GM12878 (cell line): ENCODE measurements around the gene COL7A1. TPM values are rescaled to one million over a fixed set of nuclear protein-coding genes. Genes with fewer than 3 reads are reported as not detected.
A peak's percentile ranks its signal among the peaks of the same experiment; 100 is the strongest.

Source experiments
- BACH1 ChIP-seq: fragments of 450-650 bp; IDR thresholded peaks from 2 replicates; pipeline ENCODE4 v1.6.1; 2017; ENCODE audit warnings: mild to moderate bottlenecking, borderline replicate concordance
- DPF2 ChIP-seq: fragments of 450-650 bp; IDR thresholded peaks from 2 replicates; pipeline ENCODE4 v1.6.1; 2017; ENCODE audit warnings: mild to moderate bottlenecking
- E4F1 ChIP-seq: fragments of 450-650 bp; IDR thresholded peaks from 2 replicates; pipeline ENCODE4 v1.6.1; 2018; ENCODE audit warnings: borderline replicate concordance, mild to moderate bottlenecking; ENCODE audit not compliant: partially characterized antibody
- ELK1 ChIP-seq: IDR thresholded peaks from 2 replicates; pipeline ENCODE4 v1.6.1; 2012; ENCODE audit warnings: low read depth, low read length, improper control_type of control experiment
- EP300 ChIP-seq, 2 experiments: fragments of 150-350 bp in 1 of 2; IDR thresholded peaks; 2 replicates each; pipeline ENCODE4 v1.6.1; 2011 to 2012; ENCODE audit warnings: low read depth in 2 of 2, low read length in 2 of 2, borderline replicate concordance in 1 of 2, improper control_type of control experiment in 1 of 2, inconsistent platforms in 1 of 2; ENCODE audit not compliant: control insufficient read depth in 1 of 2
- ESRRA ChIP-seq: IDR thresholded peaks from 2 replicates; pipeline ENCODE4 v1.6.1; 2012; ENCODE audit warnings: mild to moderate bottlenecking, low read length, improper control_type of control experiment
- IRF4 ChIP-seq: IDR thresholded peaks from 2 replicates; pipeline ENCODE4 v1.6.1; 2011; ENCODE audit warnings: low read depth, low read length
- NFYA ChIP-seq: IDR thresholded peaks from 2 replicates; pipeline ENCODE4 v1.6.1; 2011; ENCODE audit warnings: low read depth, mild to moderate bottlenecking, low read length, improper control_type of control experiment, borderline replicate concordance
- RAD21 ChIP-seq: IDR thresholded peaks from 2 replicates; pipeline ENCODE4 v1.6.1; 2011; ENCODE audit warnings: mild to moderate bottlenecking, low read depth, low read length, moderate library complexity; ENCODE audit not compliant: insufficient read depth
- SP1 ChIP-seq: IDR thresholded peaks from one replicate; pipeline ENCODE4 v1.6.1; 2011; ENCODE audit warnings: low read depth, low read length
- ZNF274 ChIP-seq: IDR thresholded peaks from one replicate; pipeline ENCODE4 v1.8.0; 2011; ENCODE audit not compliant: insufficient read length, insufficient read depth
- ZNF622 ChIP-seq: fragments of 450-650 bp; IDR thresholded peaks from 2 replicates; pipeline ENCODE4 v1.6.1; 2017; ENCODE audit warnings: mild to moderate bottlenecking, inconsistent platforms
- ZSCAN29 ChIP-seq: fragments of 450-650 bp; IDR thresholded peaks from 2 replicates; pipeline ENCODE4 v1.6.1; 2017; ENCODE audit warnings: mild to moderate bottlenecking, moderate library complexity
- polyA plus RNA-seq, 11 experiments: library from polyadenylated mRNA; depleted of rRNA in 4 of 11; unstranded in 6 of 11; stranded (reverse) in 5 of 11; fragments of >200 nt; fragmentation: Nextera tagmentation in 4 of 11; fragmentation: Illumina TruSeq in 1 of 11; extraction: Ambion mirVana in 4 of 11; extraction: Trizol in 1 of 11; gene quantifications; 1 replicate in 1 of 11; 2 replicates in 10 of 11; pipeline versions ENCODE4 v1.2.1 to v1.2.3, GENCODE V29; 2011 to 2016; ENCODE audit warnings: inconsistent platforms in 2 of 11, missing spikeins in 2 of 11, low read depth in 1 of 11
- total RNA-seq, 4 experiments: library from RNA; depleted of rRNA in 3 of 4; stranded (reverse); fragments of >200 nt in 3 of 4; fragmentation: Illumina TruSeq in 1 of 4; extraction: Trizol in 1 of 4; gene quantifications; 2 replicates each; pipeline versions ENCODE4 v1.2.1 to v1.2.3, GENCODE V29; 2013 to 2021
- TF ChIP-seq, protein P1 (sequence below): fragments of 450-650 bp; IDR thresholded peaks from 2 replicates; pipeline ENCODE4 v1.6.1; 2017; ENCODE audit warnings: antibody characterized with exemption, mild to moderate bottlenecking, moderate library complexity
- TF ChIP-seq, protein P2 (sequence below): fragments of 450-650 bp; IDR thresholded peaks from 2 replicates; pipeline ENCODE4 v1.6.1; 2014; ENCODE audit warnings: mild to moderate bottlenecking
- TF ChIP-seq, protein P3 (sequence below): IDR thresholded peaks from 2 replicates; pipeline ENCODE4 v1.6.1; 2012; ENCODE audit warnings: low read depth, low read length, improper control_type of control experiment
- TF ChIP-seq, protein P4 (sequence below), 3 experiments: IDR thresholded peaks in 2 of 3; conservative IDR thresholded peaks in 1 of 3; 2 replicates each; pipeline ENCODE4 v1.5.1; 2011; ENCODE audit warnings: low read depth in 3 of 3, low read length in 3 of 3, mild to moderate bottlenecking in 3 of 3, control low read depth in 2 of 3, moderate library complexity in 2 of 3, inconsistent platforms in 1 of 3, mixed read lengths in 1 of 3; ENCODE audit not compliant: control insufficient read depth in 2 of 3, insufficient read depth in 1 of 3; ENCODE audit errors: extremely low read depth in 1 of 3

Gene COL7A1
- total and polyA plus RNA-seq, 10 of the 15 experiments (the other 5 are each of a cell fraction or from before 2014, with no cell fraction given) = 0.01 to 1.9 (median 0.29) TPM; not detected in 1

DNA sequence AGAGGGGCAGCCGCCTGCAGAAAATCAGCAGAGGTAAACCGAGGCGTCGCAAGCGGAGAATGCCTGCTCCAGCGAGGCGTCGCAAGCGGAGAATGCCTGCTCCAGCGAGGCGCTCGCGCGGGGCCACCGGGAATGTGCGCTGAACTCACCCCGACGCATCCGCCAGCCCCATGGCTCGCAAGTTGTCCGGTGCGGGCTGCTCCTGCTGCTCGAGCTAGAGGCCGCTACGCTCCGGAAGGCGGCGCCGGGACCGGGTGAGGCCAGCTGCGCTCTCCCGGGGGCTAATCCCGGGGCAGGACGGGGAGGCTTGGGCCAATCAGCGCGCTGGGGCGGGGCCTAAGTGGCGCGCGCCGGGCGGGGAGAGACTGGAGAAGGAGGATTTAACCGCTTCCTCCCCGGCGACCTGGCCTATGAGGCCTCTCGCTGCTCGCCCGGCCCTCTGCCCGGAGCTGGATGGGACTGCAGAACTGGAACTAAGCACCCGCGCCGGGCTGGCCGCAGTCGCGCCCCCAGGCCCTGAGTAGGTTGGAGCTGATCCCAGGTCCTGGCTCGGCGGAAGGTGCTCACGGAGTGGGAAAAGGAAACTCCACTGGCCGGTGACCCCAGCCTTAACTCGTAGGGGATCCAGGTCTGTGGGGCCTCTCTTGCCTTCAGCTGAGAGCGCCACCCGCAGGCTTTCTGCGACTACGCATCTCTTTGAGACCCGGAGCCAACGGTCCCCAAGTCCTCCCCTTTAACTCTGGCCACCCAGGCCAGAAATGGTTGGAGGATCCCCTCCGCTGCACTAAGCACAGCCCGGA lies 40.3 kb upstream of the COL7A1 start, which contains the start of gene SLC26A6 (continued):
- TF ChIP-seq, protein P1, sequence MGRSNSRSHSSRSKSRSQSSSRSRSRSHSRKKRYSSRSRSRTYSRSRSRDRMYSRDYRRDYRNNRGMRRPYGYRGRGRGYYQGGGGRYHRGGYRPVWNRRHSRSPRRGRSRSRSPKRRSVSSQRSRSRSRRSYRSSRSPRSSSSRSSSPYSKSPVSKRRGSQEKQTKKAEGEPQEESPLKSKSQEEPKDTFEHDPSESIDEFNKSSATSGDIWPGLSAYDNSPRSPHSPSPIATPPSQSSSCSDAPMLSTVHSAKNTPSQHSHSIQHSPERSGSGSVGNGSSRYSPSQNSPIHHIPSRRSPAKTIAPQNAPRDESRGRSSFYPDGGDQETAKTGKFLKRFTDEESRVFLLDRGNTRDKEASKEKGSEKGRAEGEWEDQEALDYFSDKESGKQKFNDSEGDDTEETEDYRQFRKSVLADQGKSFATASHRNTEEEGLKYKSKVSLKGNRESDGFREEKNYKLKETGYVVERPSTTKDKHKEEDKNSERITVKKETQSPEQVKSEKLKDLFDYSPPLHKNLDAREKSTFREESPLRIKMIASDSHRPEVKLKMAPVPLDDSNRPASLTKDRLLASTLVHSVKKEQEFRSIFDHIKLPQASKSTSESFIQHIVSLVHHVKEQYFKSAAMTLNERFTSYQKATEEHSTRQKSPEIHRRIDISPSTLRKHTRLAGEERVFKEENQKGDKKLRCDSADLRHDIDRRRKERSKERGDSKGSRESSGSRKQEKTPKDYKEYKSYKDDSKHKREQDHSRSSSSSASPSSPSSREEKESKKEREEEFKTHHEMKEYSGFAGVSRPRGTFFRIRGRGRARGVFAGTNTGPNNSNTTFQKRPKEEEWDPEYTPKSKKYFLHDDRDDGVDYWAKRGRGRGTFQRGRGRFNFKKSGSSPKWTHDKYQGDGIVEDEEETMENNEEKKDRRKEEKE = no peak
- peak; percentile 50 for TF ChIP-seq E4F1
- TF ChIP-seq EP300 (IDR thresholded peaks at IDR 0.05; ENCODE audit: borderline replicate concordance in 1 of 2, control insufficient read depth in 1 of 2, low read depth in 2 of 2, low read length in 2 of 2) = no peak
- TF ChIP-seq RAD21 = peak; percentile 43
- no peak for TF ChIP-seq NFYA
- peak; percentile 58; the same call in 1 of the 2 replicates for TF ChIP-seq DPF2
- TF ChIP-seq ZNF274 = no peak
- no peak for TF ChIP-seq ZSCAN29
- TF ChIP-seq, protein P2, sequence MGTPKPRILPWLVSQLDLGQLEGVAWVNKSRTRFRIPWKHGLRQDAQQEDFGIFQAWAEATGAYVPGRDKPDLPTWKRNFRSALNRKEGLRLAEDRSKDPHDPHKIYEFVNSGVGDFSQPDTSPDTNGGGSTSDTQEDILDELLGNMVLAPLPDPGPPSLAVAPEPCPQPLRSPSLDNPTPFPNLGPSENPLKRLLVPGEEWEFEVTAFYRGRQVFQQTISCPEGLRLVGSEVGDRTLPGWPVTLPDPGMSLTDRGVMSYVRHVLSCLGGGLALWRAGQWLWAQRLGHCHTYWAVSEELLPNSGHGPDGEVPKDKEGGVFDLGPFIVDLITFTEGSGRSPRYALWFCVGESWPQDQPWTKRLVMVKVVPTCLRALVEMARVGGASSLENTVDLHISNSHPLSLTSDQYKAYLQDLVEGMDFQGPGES = peak; percentile 64; the same call in 1 of the 2 replicates
- TF ChIP-seq ELK1 = 0 out of 2 replicates have a peak, but pooled peaks have one; percentile 14
- TF ChIP-seq SP1 = peak; percentile 84
- TF ChIP-seq, protein P3, sequence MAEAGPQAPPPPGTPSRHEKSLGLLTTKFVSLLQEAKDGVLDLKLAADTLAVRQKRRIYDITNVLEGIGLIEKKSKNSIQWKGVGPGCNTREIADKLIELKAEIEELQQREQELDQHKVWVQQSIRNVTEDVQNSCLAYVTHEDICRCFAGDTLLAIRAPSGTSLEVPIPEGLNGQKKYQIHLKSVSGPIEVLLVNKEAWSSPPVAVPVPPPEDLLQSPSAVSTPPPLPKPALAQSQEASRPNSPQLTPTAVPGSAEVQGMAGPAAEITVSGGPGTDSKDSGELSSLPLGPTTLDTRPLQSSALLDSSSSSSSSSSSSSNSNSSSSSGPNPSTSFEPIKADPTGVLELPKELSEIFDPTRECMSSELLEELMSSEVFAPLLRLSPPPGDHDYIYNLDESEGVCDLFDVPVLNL = 0 out of 2 replicates have a peak, but pooled peaks have one; percentile 48
- TF ChIP-seq ESRRA = no peak
- no peak for TF ChIP-seq ZNF622
- TF ChIP-seq, protein P4, sequence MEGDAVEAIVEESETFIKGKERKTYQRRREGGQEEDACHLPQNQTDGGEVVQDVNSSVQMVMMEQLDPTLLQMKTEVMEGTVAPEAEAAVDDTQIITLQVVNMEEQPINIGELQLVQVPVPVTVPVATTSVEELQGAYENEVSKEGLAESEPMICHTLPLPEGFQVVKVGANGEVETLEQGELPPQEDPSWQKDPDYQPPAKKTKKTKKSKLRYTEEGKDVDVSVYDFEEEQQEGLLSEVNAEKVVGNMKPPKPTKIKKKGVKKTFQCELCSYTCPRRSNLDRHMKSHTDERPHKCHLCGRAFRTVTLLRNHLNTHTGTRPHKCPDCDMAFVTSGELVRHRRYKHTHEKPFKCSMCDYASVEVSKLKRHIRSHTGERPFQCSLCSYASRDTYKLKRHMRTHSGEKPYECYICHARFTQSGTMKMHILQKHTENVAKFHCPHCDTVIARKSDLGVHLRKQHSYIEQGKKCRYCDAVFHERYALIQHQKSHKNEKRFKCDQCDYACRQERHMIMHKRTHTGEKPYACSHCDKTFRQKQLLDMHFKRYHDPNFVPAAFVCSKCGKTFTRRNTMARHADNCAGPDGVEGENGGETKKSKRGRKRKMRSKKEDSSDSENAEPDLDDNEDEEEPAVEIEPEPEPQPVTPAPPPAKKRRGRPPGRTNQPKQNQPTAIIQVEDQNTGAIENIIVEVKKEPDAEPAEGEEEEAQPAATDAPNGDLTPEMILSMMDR (IDR thresholded peaks at IDR 0.05 in 2 of 3, conservative IDR thresholded peaks at IDR 0.05 in 1 of 3; ENCODE audit: control insufficient read depth in 2 of 3, extremely low read depth in 1 of 3, insufficient read depth in 1 of 3, low read depth in 3 of 3, low read length in 3 of 3) = peak; percentile 52 to 81 (median 78)
- no peak for TF ChIP-seq BACH1
- 0 out of 2 replicates have a peak, but pooled peaks have one; percentile 27 for TF ChIP-seq IRF4
